Mucosa of gallbladder (tissue), 1 donor: ENCODE data around the gene RALGAPA2. TPM values are rescaled to one million over a fixed set of nuclear protein-coding genes. Genes with fewer than 3 reads are reported as not detected.

Experiments
- DNase-seq: peaks from one replicate; pipeline ENCODE4 v3.0.0-alpha.2; 2020; ENCODE audit warnings: low spot score
- total RNA-seq: library from RNA; stranded (reverse); gene quantifications from one replicate; pipeline ENCODE4 v1.2.1, GENCODE V29; 2021
- donor health status: DM: no; HTN: no; CAD: no.

Gene RALGAPA2
- total RNA-seq, 1 donor from 2014 or later: 76.9 TPM

DNA sequence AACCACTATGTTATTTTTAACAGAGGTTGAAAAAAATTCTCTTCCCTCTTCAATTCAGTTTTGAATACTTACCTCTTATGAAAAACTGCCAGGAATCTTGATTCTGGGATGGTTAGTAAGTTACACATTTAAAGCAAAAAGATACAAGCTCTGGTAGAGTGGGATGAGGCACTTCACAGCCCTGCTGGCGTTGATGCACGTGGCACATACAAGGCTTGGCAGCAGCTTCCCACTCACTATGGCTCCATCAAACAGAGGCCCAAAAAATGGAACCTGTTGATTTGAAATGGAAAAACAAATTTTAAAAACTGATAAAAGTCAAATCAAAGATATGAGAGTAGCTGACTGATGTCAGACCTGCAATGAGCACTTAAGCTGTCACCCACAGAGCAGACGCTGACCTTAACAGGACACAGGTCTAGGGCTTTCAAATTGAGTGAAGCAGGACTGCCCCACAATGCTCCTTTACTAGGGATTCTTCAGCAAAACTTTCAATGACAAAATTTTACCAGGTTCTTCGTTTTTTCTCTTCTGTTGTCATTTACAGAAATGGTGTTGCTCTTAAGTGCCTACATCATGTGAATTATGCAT lies 239.7 kb downstream of the RALGAPA2 start:
- no peak for DNase-seq

DNA sequence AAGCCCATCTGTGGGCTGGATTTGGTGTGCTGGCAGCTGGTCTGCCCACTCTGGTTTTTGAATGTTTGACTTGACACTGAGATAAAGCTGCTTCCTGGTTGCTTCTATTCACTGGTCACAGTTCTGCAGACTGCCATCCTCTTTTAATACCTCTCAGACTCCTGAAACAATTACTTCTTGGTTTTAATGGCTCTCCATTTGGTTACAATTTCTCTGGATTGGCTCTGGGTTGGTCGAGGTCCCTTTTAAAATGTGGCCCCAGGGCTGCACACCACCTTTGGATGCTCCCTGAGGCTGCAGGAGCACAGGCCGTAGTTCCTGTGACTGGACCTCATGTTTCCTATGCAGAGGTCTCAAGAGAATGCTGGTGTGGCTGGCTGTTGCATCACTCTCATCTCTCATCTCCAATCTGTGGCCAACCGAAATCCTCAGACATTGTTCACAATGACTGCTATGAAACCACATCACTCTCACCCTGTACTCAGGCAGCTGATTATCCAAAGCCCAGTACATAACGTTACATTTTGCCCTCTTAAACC lies 246.0 kb downstream of the RALGAPA2 start:
- no peak for DNase-seq

DNA sequence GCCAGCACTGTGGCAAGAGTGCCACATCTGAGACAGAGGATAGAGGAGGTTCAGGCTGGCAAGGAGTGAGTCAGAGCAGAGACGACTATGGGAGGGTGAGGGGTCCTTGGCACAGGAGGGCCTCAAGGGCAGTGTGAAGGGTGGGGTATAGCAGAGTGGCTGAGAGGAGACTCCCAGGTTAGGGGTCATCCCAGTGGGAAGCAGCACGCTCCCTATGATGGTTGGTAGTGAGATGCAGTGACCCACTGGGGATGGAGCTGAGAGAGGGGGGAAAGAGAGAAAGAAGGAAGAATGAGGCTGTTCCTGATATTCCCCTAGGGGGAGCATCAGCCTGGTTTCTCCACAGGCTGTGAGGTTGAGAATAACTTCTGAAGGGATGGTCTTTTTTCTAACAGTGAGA lies 247.2 kb downstream of the RALGAPA2 start:
- DNase-seq: no peak

DNA sequence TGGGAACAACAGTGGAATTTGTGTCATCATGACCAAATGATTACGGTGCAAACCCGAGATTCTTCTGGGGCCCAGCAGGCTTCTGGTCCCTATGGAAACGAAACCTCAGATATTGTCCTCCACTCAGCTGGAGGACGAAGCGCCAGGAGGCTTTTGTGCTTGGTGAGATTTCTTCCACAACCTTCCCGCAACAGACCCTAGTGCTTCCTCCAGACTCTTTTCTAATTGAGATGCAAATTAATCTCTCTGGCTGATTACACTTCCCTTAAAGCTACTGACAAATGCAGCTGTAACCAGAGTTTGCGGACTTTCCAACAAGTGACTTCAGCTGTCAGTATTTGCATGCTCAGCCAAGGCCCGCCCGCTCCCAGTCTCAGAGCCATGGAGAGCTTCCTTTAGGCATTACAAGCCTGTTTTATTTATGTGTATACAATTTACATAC lies 248.5 kb downstream of the RALGAPA2 start:
- DNase-seq: no peak

DNA sequence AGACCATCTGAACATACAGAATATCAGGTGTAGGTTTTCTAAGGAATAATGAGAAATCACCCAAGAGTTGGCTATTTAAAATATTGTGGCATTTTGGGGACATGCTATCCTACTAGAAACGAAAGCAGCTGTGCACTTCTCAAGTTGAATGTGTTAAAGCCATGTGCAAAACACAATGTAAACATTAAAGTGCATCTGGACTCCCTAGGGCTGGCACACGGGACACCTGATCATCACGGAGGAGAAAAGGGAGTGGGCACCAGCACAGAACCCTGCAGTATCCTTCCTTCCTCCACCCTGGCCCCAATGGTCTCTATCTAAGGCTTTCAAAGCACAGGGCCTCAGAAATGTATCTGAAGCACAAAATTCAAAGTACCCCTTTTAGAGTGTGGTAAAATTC lies 250.3 kb downstream of the RALGAPA2 start:
- DNase-seq: no peak

DNA sequence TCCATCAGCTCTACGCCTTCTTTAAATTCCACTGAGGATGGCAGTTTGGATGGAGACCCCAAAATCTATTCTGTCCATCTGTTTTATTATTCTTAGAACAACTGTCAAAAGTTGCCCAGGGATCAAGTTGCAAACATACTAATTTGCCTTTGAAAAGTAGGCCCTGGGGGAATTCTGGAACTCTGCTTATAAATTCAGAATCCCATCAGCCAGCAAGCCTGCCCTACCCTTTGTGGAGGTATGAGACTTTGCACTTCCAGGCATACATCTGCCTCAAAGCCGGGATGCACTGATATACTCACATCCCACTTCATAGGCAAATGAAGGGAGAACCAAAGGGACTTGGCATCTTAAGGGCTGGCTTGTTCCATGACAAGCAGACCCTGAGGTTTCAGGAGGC lies 250.9 kb downstream of the RALGAPA2 start:
- DNase-seq: no peak

DNA sequence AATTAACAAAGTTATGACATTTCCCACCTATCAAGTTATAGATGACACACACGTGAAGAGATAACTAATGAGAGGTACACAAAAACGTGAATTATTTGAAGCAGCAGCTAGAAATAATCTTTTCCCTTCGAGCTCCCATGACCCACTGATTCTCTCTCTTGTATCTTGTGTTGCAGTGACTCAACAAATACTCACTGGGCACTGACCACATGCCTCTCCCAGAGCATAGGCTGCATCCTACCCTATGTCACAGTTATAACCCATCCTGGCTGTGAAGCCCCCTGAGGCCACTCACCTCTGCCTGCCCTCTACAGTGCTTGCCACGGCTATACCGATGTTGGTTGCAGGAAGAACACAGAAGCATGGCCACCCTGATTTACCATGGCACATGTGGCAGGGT lies 252.7 kb downstream of the RALGAPA2 start:
- DNase-seq: no peak

DNA sequence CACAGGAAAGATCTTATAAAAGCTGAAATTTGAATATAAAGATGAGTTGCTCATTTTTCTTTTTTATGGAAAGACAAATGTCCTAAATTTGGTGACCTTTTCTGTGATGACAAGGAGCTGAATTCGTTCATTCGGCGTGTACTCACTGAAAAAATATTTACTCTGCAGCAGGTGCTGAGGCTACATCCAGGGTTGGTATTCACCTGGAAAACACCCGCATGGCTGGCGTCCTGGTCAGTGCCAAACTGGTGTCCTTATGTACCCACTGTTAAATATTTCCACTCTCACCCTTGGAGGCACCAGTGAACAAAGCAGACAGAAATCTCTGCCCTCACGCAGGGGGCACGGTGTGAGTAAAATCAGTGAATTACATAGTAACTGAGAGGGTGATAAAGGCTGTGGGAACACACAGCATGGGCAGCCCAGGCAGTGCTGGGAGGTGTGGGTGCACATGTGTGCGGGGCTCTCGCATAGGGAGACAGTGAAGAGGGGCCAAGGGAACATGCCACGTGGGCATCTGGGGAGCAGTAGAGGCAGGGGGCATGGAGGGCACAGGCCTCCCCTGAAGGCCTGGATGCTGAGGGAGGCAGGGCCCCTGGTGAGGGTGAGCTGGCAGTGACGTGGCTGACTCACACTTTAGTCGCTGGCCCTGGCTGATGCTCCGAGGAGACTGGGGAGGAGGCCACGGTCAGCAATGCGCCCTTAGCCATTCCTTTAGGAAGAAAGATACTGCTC lies 254.9 kb downstream of the RALGAPA2 start:
- DNase-seq: no peak

DNA sequence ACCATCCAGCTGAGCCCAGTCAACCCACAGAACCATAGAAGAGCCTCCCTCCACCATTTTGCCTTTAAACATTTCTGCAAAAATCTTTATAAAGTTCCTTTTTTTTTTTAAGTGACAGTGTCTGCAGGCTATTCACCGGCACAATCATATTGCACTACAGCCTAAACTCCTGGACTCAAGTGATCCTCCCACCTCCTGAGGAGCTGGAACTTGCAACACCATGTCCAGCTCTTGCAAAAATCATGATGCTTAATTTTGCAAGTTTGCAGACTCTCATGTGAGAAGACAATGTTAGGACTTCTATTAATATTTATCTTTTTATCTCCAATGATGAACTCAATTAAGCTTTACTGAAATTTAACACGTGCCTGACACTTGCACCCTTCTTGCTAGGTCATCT lies 255.7 kb downstream of the RALGAPA2 start:
- DNase-seq: no peak

DNA sequence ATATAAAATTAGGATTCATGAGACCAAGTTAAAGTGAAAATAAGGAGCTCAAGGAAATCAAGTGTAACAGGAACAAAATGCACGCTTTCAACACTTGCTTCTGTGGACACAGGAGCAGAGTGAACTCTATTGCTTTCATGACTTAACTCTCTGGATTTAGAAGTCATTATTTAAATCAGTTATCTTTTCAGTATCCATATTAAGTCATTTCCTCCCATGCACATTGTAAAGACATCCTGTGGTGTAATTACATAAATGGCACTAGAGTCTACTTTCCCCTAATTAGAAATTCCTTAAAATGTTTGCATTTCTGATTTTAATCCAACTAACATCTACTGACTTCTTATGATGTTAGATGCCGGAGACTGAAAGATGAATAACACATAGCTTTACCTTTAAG lies 256.5 kb downstream of the RALGAPA2 start:
- no peak for DNase-seq

DNA sequence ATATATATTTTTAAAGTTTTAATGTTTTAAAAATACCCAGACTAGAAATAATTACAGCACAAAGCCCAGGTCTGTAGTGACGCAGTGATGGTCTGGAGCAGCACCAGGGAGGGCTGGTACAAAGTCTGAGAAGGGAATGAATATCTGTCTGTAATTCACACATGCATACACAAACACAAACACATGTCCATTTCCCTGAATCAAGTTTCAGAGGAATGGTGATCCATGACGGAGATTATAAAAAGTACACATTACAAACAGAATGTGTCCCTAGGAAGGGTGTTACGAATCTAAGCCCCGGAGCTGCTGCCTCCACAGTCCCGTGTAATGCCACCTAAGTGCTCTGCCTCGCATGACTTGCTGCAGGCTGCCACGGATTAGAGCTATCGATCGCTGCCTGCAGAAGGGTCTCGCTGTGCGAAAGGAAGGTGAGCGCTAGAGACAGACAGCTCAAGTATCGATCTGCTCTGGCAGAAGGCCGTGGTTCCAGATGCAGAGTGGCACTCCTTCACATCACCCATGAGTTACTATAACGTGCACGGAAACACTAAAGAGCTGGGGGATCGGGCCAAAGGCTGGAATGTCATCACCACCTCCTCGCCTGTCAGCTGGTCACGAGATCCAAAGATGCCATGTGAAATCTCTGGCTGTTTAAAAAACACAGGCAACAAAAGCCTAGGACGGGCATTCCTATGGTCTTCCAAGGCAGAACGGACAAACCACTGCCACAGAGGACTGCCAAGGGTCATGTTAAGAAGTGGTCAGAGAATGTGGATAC lies 257.4 kb downstream of the RALGAPA2 start:
- no peak for DNase-seq

DNA sequence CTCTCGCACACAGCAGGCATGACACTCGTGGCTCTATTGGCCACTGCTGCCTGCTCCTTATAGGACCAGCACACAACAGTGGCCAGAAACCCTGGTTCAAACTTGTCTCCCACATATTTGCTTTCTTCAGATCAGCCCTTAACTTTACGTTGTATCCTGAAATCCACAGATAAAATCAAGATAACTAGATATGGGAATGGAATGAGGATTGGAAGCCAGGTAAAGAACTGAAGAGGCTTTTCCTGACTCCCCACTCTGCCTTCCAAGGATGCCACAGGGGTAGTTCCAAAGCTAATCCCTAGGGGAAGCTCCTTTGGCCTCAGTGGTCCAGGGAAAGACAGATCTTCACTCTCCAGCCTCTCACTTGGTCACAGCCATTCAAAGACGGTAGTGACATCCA lies 258.1 kb downstream of the RALGAPA2 start:
- DNase-seq: no peak

DNA sequence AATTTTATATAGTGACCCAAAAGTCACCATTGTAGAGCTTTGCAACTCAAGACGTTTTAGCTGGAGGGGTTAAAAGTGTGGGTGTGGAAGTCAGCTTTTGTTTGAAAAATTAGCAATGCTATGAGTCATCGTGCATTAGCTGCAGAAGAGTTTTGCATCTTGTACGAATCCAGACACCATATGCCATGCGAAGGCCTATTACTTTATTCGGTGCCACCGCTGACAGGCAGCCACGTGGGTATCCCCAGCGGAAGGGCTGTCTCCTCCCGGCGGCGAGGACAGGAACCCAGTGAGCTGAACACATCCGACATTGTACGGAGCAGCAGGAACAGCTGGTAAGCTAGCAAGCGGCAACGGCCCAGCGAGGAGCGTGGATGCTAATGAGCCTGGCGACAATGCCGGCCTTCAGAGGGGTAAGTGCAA lies 260.2 kb downstream of the RALGAPA2 start:
- DNase-seq: no peak

DNA sequence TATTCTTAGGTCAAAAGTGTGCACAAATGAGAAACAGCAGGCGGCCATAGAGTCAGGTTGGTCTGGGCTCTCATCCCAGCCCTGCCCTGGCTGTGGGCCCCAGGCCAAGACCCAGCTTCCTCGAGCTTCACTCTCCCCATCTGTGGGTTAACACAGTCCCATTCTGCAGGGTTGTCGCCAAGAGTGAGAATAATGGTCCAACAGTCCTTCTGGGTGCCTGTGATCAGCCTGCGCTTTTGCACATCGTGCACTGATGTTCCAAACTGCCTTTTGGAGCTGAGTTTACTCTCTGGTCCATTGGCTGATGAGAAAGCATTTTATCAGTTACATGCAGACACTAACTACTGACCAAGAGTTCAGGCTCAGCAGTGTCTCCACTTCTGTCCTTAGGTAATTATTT lies 261.9 kb downstream of the RALGAPA2 start:
- no peak for DNase-seq

DNA sequence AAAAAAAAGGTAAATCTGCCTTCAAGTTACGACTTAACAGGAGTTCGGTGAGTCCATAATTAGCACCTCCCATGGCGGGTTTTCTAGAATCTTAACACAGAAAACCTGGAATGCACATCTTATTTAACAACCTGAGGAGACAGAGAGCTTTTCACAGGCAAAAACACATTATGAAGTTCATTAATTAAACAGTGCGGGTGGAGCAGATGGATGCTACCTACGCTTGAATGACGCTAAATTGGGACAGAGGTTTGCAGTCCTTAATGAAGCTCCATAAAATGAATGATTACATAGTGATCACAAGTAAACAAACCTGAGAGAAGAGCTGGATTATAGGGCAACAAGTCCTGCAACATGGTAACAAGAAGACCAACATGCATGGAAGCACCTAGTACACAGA lies 263.6 kb downstream of the RALGAPA2 start:
- no peak for DNase-seq

DNA sequence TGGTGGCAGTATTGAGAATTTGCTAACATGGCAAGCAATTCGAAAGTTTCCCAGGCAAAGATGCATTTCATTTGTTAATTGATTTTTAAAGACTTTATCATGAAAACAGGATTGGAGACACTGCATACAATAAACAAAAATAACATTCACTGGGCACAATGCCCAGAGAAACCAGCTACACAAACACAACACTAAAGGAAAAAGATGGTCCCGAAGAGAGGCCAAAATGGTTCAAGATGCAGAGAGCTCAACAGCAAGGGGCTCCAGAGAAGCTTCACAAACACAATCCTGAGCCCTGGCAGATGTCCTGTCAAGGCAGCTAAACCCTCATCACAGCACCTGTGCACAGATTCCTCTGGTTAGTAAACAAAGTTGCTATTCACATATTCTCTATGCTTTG lies 265.2 kb downstream of the RALGAPA2 start:
- no peak for DNase-seq

DNA sequence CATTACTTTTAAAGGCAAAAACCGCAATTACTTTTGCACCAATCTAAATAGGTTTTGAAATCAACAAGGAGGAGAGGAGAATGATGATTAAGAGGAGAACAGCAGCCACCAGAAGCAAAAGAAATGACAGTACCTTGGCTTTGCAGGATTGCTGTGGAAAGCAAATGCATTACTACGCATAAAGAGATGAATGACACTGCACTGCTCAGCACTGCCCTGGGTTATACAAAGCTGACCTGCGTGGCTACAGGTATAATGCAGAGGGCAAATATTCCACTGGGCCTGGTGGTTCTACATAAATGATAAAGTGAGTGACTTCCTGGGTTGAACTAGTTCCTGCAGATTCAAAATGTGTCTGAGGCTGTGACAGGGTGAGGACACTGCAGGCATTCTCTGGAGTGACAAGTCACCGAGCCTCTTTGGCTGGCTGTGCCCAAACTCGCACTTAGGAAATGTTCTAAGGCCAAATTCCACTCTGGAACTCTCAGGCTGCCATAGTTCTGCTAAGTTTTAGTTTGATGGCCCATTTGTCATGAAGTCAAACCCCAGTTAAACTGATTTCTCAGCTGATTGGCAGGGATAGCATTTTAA lies 265.9 kb downstream of the RALGAPA2 start:
- DNase-seq: no peak

DNA sequence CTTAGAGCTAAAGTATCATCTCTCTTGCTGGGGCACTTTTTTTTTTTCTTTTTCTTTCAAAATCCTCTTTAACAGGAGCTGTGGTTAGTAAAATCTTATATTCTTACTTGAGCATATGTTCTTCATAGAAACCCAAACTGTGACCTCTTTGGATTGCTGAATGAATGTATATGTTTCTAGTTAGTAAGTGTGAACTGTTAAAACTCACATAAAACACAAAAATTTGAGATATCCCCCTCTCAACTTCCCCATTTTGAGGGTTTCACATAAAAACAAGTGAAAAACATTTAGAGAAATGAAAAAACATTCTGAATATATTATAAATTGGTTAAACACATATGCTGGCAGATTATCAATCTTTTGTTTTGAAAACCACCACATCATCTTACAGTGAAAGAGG lies 266.4 kb downstream of the RALGAPA2 start:
- no peak for DNase-seq

DNA sequence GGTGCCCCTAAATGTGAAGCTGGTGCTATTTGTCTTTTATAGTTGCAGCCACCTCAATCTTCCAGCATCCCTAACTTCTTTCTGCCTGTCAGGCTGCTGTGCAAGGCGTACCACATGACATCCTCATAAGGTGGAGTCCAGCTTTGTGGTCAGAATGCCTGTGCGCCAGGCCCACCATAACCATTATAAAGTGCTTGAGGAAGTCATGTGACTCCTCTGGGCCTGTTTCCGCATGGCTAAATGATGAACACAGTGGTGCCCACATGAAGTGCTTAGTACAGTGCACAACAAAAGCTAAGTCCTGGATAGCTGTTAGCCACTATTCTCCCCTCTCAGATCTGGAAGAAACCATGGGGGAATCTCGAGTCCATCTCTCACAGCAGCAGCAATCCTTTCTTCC lies 268.9 kb downstream of the RALGAPA2 start:
- no peak for DNase-seq

DNA sequence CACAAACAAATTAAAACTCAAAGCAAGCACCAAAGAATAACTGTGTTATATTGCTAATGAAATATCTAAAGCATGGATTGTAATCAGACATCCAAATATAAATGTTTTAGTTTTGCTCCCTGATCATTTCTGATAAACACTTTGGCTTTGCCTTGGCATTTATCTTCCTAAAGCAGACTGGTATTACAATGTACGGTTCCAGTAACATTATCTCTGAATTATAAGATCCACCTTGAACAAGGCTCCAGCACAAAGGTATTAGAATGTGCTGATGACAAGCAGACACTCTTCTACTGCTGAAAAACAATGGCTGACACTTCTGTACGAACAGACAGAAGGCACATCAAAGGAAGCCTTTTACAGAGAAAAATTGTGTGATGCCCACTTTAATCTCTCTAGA lies 270.0 kb downstream of the RALGAPA2 start:
- DNase-seq: no peak

DNA sequence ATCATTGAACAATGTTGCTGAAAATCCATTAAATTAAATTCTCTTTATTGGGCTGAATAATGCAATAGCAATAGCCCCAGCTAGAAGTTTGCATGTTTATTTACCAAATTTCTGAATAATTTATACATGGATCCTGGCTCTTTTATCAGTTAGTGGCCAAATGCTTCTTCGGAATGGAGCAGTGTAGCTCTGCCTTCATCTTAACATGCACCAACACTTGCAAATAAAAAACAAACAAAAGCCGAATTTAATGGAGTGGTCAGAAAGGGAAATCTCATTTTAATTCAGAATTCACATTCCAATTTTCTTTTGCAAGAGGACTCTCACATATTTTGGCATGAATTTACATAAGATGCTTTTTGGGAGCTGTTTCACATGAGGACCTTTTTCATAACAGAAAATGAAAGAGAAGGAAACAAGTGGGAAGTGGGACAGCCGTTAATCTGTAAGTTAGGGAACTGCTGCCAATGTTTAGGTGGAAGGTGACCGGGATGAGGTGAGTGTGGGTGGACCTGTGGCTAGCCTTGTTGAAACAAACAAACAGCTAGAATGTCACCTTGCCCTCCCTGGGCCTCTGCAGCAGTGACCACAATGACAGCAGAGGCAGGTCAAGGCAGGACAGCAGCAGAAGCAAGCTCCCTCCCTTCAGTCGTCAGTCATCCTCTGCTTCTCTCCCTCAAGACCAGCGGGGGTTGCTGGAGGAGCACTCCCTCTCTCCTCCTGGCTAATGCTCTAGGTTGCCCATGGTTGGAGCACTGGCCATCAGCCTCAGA lies 271.4 kb downstream of the RALGAPA2 start:
- no peak for DNase-seq

DNA sequence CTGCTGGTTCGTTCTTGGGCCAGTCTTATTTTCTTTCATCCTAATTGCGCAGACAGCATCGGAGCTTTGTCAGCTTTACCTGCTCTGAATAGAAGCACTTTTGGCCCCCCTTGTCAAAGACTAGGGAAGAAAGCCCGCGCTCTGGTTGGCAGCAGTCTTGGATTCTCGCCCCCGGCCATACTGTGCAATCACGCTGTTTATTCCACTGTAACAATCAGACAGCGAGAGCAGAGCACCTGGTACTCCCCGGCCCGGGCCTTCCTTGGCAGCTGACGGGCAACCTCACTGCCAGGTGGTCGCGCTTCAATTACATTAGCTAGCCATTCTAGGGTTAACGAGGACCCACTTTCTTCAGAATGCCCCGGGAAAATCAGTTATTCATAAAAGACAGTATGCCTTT lies 272.0 kb downstream of the RALGAPA2 start:
- DNase-seq: no peak
